B cell (primary cell): Measurements from ENCODE around the gene APH1B. TPM values are rescaled to one million over a fixed set of nuclear protein-coding genes. Genes with fewer than 3 reads are reported as not detected.

Source experiments
- ATAC-seq: fragments of 200-7000 bp; cut with Tn5 transposase; one replicate; pipeline ENCODE4 v1.10.0; 2021; ENCODE audit warnings: low read depth, mild to moderate bottlenecking, moderate number of reproducible peaks, moderate library complexity
- CTCF ChIA-PET: fragments of 350-600 bp; sonication (Branson Sonifier 250); formaldehyde crosslinking; loops from one replicate; lab custom pipeline; 2021; ENCODE audit warnings: antibody characterized with exemption, inconsistent platforms; lab: Charles Lee
- POLR2A ChIA-PET: fragments of 350-600 bp; sonication (Branson Sonifier 250); formaldehyde crosslinking; loops from one replicate; lab custom pipeline; 2021; ENCODE audit warnings: antibody characterized with exemption; lab: Charles Lee
- DNase-seq: peaks from one replicate; pipeline ENCODE4 v3.0.0; 2013
- H2AFZ ChIP-seq: 2 replicates; pipeline ENCODE4 v1.6.1; 2012; ENCODE audit warnings: mild to moderate bottlenecking, low read depth, low read length; ENCODE audit not compliant: insufficient read depth, poor library complexity, severe bottlenecking
- H3K27ac ChIP-seq, 2 donors: 1 replicate in 1 of 2; 2 replicates in 1 of 2; pipeline ENCODE4 v1.5.1; 2012 to 2013; ENCODE audit warnings: low read length in 2 of 2, mild to moderate bottlenecking in 2 of 2, moderate library complexity in 1 of 2
- H3K27me3 ChIP-seq, 4 experiments: fragments of 200-600 bp in 1 of 4; sonication (generic) in 1 of 4; replicated peaks in 1 of 4; 1 replicate in 2 of 4; 2 replicates in 2 of 4; pipeline versions ENCODE4 v1.6.1 to v1.7.0; 2013 to 2016; ENCODE audit warnings: low read length in 3 of 4, mild to moderate bottlenecking in 2 of 4, mixed read lengths in 1 of 4, moderate library complexity in 1 of 4; ENCODE audit not compliant: insufficient read depth in 4 of 4, control insufficient read depth in 3 of 4; ENCODE audit errors: control extremely low read depth in 1 of 4
- H3K36me3 ChIP-seq, 2 experiments: replicated peaks in 1 of 2; 1 replicate in 1 of 2; 2 replicates in 1 of 2; pipeline versions ENCODE4 v1.6.1 to v1.7.1; 2013; ENCODE audit warnings: low read length in 1 of 2; ENCODE audit not compliant: insufficient read depth in 2 of 2, control insufficient read depth in 1 of 2; ENCODE audit errors: control extremely low read depth in 1 of 2, extremely low read depth in 1 of 2
- H3K4me1 ChIP-seq, 2 donors: fragments of 200-600 bp in 1 of 2; sonication (generic) in 1 of 2; 1 replicate in 1 of 2; 2 replicates in 1 of 2; pipeline versions ENCODE4 v1.5.1 to v1.6.1; 2013 to 2017; ENCODE audit warnings: low read length in 2 of 2; ENCODE audit not compliant: control insufficient read depth in 2 of 2, insufficient read depth in 2 of 2
- H3K4me2 ChIP-seq: replicated peaks from 2 replicates; pipeline ENCODE3; 2012; ENCODE audit warnings: mild to moderate bottlenecking, low read depth, low read length; ENCODE audit not compliant: poor library complexity, severe bottlenecking
- H3K4me3 ChIP-seq, 5 experiments: fragments of 200-600 bp in 1 of 5; sonication (generic) in 1 of 5; 1 replicate in 3 of 5; 2 replicates in 2 of 5; pipeline versions ENCODE4 v1.5.1 to v1.7.0; 2011 to 2016; ENCODE audit warnings: low read length in 4 of 5, mild to moderate bottlenecking in 4 of 5, low read depth in 2 of 5, control low read depth in 1 of 5, moderate library complexity in 1 of 5; ENCODE audit not compliant: insufficient read depth in 1 of 5; ENCODE audit errors: control extremely low read depth in 1 of 5, extremely low read depth in 1 of 5
- H3K79me2 ChIP-seq: fragments of 200-600 bp; sonication (generic); one replicate; pipeline ENCODE4 v1.6.0; 2016; ENCODE audit warnings: low read length; ENCODE audit not compliant: control insufficient read depth, insufficient read depth
- H3K9ac ChIP-seq: fragments of 200-600 bp; sonication (generic); 2 replicates; pipeline ENCODE4 v1.6.1; 2017; ENCODE audit warnings: mild to moderate bottlenecking, low read length, moderate library complexity
- H3K9me3 ChIP-seq, 3 donors: one replicate each; pipeline versions ENCODE4 v1.6.1 to v1.7.1; 2013; ENCODE audit warnings: low read length in 2 of 3; ENCODE audit not compliant: control insufficient read depth in 2 of 3, insufficient read depth in 1 of 3; ENCODE audit errors: control extremely low read depth in 1 of 3
- H4K20me1 ChIP-seq: 2 replicates; pipeline ENCODE4 v1.6.0; 2012; ENCODE audit warnings: mild to moderate bottlenecking, low read length; ENCODE audit not compliant: insufficient read depth, control insufficient read depth, poor library complexity, severe bottlenecking
- H3K27ac Mint-ChIP-seq: one replicate; pipeline ENCODE4 v1.8.0; 2021; ENCODE audit warnings: mixed read lengths
- H3K27me3 Mint-ChIP-seq: one replicate; pipeline ENCODE4 v1.8.0; 2021; ENCODE audit warnings: mixed read lengths
- H3K4me1 Mint-ChIP-seq: one replicate; pipeline ENCODE4 v1.8.0; 2021; ENCODE audit warnings: mixed read lengths
- H3K4me3 Mint-ChIP-seq: one replicate; pipeline ENCODE4 v1.8.0; 2021; ENCODE audit warnings: mixed read lengths
- H3K9me3 Mint-ChIP-seq: one replicate; pipeline ENCODE4 v1.8.0; 2022; ENCODE audit warnings: mixed read lengths; ENCODE audit not compliant: insufficient read depth
- CTCF ChIP-seq: fragments of 200-600 bp; IDR thresholded peaks from one replicate; pipeline ENCODE4 v1.8.0; 2022; ENCODE audit warnings: antibody characterized with exemption, mild to moderate bottlenecking
- EZH2 ChIP-seq: IDR thresholded peaks from 2 replicates; pipeline ENCODE4 v1.6.1; 2012; ENCODE audit warnings: borderline replicate concordance, low read depth, mild to moderate bottlenecking, moderate library complexity, low read length; ENCODE audit not compliant: insufficient read depth, poor library complexity, severe bottlenecking
- WGBS: methylation state at CpG from one replicate; pipeline ENCODE4 v1.1.5; 2013; ENCODE audit warnings: missing lambda C conversion rate; ENCODE audit not compliant: insufficient coverage; 5-methylcytosine and 5-hydroxymethylcytosine counted together
- intact Hi-C: fragments of 100-400 bp; cut with micrococcal nuclease; formaldehyde crosslinking; loops from one replicate; pipeline ENCODE4 v1.10.0; 2022
- polyA plus RNA-seq: library from polyadenylated mRNA; depleted of rRNA; stranded (reverse); fragments of >200 nt; gene quantifications from 2 replicates; pipeline ENCODE4 v1.2.3, GENCODE V29; 2012
- total RNA-seq, 2 donors: library from RNA; stranded (reverse); fragments of 120-200 nt in 1 of 2; gene quantifications; 1 replicate in 1 of 2; 2 replicates in 1 of 2; pipeline versions ENCODE4 v1.2.3 to v1.2.4, GENCODE V29; 2013 to 2022

The APH1B gene
- total and polyA plus RNA-seq, 2 donors (not counting 1 experiment from before 2014, with no cell fraction given), result 7.6 to 45.2 TPM

- Histone ChIP-seq H3K27me3 (no peaks in the 10 kb centered on the region), H3K9me3 (no peaks in the 10 kb centered on the region), H3K4me2 (no peak overlapping the region), H2AFZ (no peak overlapping the region), H3K4me3 (no peak overlapping the region), H3K27ac (no peak overlapping the region), H4K20me1 (no peaks in the 10 kb centered on the region), H3K4me1 (peaks cover 0 to 24% of the 10 kb centered on the region in 2 donors), H3K79me2 (no peaks in the 10 kb centered on the region), H3K9ac (no peak overlapping the region), H3K36me3 (no peaks in the 10 kb centered on the region)
- Mint-ChIP-seq H3K9me3 (no peaks in the 10 kb centered on the region), H3K4me3 (no peak overlapping the region), H3K27ac (no peak overlapping the region), H3K27me3 (no peaks in the 10 kb centered on the region), H3K4me1 (peaks cover 29% of the 10 kb centered on the region)
- CTCF ChIA-PET, result no interaction called here
- 94% methylated on average over 5 of the region's 5 CpGs for WGBS
- ATAC-seq (no peak), DNase-seq (no peak)
- intact Hi-C loops, result no loop called here
- POLR2A ChIA-PET, result no interaction called here
- TF ChIP-seq EZH2, result no peak
- TF ChIP-seq CTCF, result no peak
Measured at GRCh38 chr15:63344731-63345390, 67.5 kb downstream of the APH1B start.

GRCh38 chr15:63345391-63345752 is 68.0 kb downstream of the APH1B start:
- intact Hi-C loops, result no loop called here
- DNase-seq (no peak), ATAC-seq (no peak)
- H3K9me3 Mint-ChIP-seq, result no peaks in the 10 kb centered on the region
- H4K20me1 ChIP-seq, result no peaks in the 10 kb centered on the region
- no peaks in the 10 kb centered on the region for H3K27me3 Mint-ChIP-seq
- no peak overlapping the region for H3K4me3 ChIP-seq
- H3K9ac ChIP-seq, result no peak overlapping the region
- H3K27ac Mint-ChIP-seq, result no peak overlapping the region
- no peaks in the 10 kb centered on the region for H3K79me2 ChIP-seq
- POLR2A ChIA-PET, result no interaction called here
- TF ChIP-seq CTCF, result no peak
- TF ChIP-seq EZH2, result no peak
- peaks cover 0 to 24% of the 10 kb centered on the region in 2 donors for H3K4me1 ChIP-seq
- no peaks in the 10 kb centered on the region for H3K9me3 ChIP-seq
- 94% methylated on average over 13 of the region's 14 CpGs for WGBS
- H3K4me2 ChIP-seq, result no peak overlapping the region
- peaks cover 29% of the 10 kb centered on the region for H3K4me1 Mint-ChIP-seq
- H3K4me3 Mint-ChIP-seq, result no peak overlapping the region
- H3K27ac ChIP-seq, result no peak overlapping the region
- H3K36me3 ChIP-seq, result no peaks in the 10 kb centered on the region
- H2AFZ ChIP-seq, result no peak overlapping the region
- no peaks in the 10 kb centered on the region for H3K27me3 ChIP-seq
- CTCF ChIA-PET, result no interaction called here
